Hematopoietic multipotent progenitor cell treated with erythropoietin and hydrocortisone succinate and interleukin-3 and kit ligand, for 6 days (in vitro differentiated cells): ENCODE data around the gene ASB8.

Experiments
- DNase-seq: peaks from one replicate; pipeline ENCODE4 v3.0.0-alpha.2; 2015

Gene ASB8, protein sequence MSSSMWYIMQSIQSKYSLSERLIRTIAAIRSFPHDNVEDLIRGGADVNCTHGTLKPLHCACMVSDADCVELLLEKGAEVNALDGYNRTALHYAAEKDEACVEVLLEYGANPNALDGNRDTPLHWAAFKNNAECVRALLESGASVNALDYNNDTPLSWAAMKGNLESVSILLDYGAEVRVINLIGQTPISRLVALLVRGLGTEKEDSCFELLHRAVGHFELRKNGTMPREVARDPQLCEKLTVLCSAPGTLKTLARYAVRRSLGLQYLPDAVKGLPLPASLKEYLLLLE

DNA sequence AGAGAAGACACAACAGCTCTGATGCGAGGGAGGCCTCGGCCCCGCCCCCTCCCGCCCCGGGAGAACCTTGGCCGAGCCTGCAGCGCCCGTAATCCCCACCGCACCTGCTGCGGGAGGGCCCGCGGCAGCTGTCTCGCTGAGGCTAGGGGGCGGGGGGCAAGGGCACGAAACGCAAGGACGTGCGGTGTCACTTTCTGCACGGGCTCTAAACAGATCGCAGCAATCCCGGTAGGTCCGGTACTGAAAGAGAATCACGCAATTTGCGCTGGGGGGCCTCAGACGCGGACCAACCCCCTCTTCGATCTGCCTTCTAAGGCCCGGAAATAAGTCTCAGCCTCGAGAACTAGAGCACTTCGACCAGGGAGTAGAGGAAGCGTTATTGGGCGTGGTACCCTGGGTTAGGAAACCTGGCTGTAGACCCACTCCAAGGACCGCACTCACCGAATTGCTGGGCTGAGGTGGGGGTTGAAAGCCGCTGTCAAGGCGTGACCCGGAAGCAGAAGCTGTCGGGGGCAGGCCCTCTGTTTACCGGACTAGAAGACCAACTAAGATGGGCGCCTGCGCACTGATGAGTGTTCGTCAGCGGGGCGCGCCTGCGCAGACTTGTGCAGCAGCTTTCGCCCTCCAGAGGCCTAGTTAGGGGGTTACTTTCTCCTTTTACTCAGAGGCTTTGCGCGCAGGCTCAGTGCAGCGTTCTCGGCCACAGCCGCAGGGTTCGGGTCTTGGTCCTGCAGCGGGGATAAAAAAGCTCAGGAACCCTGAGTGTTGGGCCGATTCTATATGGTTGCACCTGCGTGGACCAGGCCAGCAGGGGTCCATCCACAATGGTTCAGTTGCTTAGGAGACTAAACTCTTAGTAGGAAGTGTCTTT, at the start of gene ASB8:
Gene ASB8 (minus strand): TSS at position 498 of the 871 bp plus-strand sequence. CDS start 4,019 bp downstream, outside the sequence.
- peak; percentile 100 for DNase-seq

DNA sequence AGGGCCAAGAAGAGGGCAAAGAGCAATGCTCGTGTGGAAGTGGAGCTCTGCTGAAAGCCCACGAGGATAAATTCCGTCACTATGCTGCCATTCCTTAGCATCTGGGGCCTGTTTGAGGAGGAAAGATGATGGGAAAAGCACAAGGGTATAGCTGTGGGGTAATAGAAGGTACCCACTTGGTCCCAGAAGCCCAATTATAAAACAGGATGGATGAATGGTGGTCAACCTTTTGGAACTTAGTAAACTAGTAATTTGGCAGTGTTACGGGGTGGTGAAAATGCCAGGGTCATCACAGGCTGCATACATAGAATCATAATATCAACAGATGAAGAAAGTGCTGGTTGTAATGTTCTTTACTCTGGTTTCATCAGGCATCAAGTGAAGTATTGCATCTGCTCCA, 45.9 kb upstream of the ASB8 start, which contains the start of gene OR10AD1:
Gene OR10AD1 (minus strand): TSS at position 101 of the 400 bp plus-strand sequence. CDS start 0 bp downstream, at position 101.
- no peak for DNase-seq

DNA sequence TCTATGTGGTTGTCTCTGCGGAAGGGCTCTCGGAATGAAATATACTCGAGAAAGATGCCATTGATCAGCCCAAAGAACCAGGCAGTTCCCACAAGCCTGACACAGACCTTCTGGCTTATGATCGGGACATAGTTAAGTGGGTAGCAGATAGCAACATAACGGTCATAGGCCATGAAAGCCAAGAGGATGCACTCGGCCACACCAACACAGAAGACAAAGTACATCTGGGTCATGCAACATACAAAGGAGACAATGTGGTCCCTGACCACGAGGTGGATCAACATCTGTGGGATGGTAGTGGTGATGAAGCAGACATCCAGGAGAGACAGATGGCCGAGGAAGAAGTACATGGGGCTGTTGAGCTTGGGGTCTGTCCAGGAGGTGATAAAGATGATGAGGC, 45.5 kb upstream of the ASB8 start:
- no peak for DNase-seq

DNA sequence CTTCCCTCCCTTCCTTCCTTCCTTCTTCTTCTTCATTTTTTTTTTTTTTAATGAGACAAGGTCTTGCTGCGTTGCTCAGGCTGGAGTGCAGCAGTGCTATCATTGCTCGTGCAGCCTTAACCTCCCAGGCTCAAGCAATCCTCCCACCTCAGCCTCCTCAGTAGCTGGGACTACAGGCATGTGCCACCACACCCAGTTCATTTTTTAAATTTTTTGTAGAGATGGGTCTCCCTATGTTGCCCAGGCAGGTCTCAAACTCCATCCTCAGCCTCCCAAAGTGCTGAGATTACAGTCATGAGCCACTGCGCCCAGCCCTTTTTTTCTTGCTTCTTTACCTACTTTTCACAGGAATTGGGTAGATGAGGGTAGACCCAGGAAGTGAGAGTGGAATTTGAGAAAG, 44.2 kb upstream of the ASB8 start:
- no peak for DNase-seq

DNA sequence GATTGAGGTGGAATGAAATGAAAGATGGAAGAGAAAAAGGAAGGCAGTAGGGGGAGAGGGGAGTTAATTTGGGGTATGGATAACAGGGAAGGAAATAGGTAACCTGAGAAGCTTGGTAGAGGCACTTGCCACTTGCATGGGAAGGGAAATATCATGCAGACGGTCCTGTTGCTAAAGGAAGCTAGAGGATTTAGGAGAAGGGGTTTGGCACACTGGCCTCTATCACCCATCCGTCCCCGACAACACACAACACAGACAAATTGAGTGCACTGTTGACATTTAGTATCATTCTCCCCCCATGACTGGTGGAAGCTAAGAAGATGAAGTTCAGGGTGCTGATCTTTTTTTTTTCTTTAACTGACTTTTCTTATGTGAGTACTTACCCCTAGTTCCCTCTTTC, 43.8 kb upstream of the ASB8 start:
- DNase-seq = no peak

DNA sequence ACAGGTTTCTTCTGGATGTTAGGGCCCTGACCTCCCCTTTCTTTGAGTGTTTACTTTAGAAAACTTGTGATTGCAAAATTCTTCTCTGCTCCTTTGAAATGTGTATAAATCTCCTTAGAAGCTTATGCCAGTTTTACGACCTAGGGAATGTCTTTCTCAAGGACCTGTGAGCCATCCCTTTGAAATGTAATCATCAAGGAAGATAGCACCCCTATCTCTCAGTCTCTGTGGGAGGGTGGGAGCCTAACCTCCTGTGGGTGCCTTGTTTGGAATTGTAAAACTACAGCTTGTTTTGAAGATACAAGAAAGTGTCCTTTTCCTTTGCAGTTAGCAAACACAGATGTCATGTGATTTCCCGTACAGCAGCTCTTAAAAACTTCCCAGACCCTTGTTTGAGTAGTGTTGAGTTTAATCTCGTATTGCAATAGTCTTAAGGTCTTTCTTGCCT, 42.5 kb upstream of the ASB8 start:
- no peak for DNase-seq

DNA sequence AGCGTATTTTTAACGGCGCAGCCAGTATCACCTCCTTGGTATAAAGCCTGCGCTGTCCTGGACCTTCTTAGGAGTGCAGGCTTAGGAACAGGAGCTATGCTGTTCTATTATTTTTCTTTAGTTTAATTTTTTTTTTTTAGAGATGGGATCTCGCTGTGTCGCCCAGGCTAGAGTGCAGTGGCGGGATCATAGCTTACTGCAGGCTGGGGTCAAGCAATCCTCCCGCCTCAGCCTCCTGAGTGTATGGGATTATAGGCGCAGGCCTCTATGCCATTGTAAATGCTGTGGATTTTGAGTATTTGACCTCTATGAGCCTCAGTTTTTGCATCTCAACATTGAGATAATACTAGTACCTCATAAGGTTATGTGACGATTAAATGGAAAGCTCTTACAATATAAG, 41.7 kb upstream of the ASB8 start:
- no peak for DNase-seq

DNA sequence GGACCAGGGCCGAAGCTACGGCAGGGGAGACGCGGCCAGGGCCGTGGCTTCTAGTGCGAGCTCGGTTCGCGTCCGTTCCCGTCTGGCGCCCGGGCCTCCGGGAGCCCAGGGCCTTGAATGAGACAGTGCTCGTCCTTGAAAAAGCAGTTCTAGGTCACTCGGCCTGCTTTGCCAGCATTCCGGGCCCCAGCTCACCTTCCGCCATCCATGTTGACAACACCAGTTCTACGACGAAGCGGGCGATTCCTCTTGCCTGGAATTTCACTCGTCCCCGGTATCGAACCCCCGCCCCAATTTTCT, 41.3 kb upstream of the ASB8 start:
- DNase-seq = peak; percentile 50

DNA sequence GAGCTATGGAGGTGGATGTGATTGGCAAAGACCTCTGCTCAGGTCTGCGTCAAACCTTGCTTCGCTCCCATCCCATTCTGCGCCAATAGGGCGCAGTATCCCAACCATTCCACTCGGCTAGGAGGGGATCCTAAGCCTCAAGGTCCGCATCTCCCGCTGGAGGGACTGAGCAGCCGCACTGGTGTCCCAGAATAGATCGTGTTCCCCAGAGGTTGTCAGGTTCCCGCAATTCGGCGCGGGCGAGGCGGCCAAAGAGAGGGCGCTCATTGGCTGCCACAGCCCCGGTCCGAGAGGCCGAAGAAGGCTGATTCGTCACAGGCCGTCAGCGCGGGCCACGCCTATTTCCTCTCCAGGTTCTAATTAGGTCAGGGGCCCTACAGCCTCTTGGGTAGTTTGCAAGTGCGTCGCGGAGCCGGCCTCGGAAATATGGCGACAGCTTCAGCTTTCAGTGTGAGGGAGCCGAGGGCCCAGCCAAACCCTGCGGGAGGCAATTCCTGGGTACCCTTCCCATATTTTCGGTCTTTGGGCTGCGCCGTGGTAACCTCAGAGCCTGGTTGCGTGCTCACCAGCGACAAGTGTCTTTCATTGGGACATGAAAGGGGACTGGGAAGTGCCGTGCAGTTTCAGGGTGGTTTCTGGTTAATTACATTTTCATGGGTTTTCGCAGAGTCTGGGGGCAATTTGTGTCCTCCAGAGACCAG, 40.8 kb upstream of the ASB8 start:
- peak; percentile 98 for DNase-seq

DNA sequence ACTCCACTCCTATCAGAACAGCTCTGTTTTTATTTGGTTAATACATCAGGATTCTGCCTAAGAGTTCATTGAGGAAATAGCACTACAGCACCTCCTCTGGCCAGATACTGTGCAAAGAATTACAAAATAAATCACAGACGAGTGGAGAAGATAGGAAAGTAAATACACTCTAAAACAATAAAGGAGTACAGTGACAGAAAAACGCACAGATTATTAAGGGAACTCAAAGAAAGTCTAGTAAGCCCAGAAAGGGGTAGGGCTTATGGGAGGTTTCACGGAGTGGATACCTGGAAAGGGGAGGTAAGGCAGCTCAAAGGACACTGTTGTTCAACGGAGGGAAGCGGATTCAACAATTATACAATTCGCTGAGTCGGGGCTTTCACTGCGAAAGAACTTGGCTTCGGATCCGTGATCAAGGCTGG, 40.2 kb upstream of the ASB8 start:
- peak; percentile 63 for DNase-seq

DNA sequence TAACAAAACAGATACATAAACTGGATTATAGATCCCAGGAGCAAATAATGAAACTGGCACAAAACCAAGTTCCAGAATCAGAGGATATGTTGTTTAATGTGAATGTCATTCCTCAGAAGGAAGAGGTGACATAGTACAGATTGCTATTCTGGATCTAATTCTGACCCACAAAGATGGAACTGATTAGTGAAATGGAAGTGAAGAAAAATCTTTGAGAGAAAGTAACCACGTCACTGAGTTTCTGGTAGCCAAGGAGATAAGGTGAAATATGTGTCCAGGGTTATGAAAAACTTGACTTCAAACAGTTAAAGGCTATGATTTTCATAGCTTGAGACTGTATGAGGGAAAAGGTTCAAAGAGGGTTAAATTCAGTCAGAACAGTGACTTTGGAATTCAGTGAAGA, 37.5 kb upstream of the ASB8 start:
- DNase-seq = no peak

DNA sequence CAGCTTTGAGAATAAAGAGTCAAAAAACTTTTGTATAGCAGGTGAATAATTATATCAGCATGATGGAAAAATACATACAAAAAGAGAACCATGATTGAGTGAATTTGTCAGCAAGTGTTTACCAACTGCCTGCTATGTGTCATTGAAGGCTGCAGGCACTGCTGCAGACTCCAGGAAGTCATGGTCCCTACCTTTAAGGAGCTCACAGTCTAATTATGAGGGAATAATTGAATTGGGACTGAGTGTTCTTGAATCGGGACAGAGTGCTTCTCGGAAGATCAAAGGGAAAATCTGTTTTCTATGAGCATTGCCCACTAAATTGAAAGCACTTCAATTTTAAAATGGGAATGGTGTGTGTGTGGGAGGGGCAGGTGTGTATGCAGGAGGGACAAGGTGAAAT, 36.3 kb upstream of the ASB8 start:
- no peak for DNase-seq

DNA sequence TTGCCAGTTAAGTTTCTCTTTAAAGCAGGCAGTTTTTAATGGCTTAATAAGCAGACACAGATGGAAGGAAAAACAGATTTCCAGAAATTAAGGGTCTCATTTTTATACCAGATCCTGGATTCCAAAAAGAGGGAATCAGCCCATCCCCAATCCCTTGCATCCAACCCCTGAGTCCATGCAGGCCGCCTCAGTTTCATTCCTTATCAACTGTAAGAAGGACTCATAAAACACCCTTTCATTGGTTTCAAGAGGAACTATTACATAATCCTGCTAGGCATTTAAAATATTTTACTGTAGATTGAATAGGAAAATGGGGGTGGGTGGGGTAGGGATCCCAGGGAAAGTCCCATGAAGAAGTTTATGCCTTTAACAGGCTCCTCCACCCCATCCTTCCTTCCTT, 35.5 kb upstream of the ASB8 start:
- DNase-seq = no peak

DNA sequence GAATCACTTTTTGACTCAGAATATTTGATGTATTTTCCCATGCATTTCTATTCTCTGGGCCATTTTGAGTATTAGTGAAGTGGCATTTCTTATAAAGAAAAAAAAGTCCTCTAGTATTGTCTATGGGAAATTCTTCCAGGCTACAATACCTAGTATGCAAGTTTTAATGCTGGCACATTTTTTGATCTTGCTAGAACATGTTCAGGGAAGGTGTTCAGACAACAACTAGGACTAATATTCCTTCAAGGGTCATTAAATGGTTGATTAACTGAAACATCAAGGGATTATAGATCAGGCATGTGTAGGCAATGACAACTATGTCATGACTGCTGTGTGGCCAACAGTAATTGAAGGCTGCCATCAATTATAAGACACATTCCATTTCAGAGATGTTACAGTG, 33.8 kb upstream of the ASB8 start:
- DNase-seq = no peak

DNA sequence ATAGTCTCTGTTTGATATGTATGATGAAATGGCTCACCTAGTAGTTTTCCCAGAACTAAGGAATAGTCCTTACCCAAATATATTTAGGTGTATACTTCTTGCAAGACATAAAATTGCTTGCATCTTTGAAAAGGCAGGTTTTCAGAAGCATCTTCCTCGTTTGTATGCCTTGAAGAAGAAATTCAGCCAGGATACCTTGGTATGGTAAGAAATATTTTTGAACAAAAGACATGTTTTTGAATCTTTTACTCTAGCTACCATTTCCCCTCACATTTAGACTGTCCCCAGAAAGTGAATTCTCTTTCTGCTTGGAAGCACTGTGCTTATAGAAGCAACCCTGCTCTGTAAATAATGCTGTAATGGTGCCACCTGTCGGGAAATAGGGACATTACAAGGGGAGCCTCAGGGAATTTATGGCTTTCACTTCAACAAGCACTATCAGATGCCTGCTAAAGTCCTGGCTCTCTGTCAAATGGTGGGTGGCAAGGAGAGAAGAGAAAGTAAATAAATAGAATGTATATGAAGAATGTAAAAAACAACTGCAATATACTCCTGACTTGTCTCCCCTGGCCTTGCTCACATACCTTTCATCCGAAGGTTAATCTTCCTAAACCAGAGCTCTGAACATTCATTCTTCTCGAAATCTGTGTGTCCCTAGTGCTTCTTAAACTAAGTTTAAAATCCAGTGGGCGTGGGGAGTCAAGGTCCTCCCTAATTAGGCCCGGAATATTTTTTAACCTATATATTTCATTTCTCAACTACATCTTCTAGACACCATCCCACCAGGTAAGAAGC, 32.2 kb upstream of the ASB8 start:
- DNase-seq = peak; percentile 82

DNA sequence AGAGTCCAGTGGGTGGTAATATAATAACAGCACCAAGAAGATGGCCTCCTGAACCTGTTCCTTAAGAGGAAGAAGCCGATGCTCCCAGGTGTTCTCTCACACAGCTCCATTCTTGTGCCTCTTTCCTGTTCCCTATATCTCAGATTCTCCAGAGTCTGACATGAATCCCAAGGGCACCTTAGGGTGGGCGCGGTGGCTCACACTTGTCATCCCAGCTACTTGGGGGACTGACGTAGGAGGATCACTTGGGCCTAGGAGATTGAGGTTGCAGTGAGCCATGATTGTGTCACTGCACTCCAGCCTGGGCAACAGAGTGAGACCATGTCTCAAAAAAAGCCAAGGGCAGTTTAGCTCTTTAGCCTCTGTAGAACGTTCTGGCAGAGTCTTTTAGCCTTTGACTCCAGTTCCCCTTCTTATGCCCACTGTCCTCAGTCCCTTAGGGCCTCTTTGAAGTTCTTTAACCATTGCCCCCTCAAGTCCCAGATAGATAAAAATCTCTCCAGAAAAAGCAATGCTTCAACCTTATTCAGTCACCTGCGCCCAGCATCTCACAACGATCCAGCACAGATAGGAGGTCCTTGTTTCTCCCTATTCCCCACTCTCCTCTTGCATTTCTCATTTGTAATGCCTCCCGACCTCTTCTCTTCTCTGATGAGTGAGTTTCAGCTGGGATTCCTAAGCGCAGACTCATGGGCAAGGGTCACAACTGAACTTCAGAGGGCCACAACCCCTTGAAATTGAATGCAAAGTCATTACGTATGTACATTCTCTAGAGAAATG, 30.8 kb upstream of the ASB8 start:
- no peak for DNase-seq

DNA sequence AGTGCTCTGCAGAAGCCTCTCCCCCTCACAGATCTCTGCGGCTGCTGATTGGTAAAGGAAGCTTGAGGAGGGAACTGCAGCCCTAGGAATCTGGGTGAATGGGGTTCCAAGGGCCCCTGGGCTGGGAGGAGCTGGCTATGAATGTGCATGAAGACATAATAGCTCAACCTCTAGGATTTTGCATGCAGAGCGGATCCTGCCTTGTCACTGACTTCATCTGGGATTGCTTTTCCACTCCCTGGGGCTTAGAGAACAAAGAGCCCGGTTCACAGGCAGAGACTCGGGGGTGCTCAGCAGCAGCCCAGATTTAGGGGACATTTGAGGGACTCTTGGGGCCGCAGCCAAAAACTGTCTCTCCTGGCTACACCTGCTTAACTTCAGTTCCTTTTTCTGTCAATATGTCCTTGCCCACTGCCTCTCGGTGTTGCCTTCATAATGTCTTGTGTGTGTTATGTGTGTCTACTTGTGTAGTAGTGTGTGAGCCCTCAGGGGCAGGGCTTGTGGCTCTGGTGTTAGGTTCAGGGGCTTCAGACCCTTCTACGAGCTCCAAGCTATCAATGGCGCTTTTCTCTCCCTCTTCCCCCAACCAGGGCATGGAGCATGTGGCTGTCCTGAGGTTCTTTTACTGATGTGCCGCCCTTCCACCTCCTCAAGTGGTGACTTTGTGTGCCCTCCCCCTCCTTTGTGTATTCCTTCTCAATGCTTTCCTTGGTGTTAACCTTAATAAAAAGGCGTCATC, 28.0 kb upstream of the ASB8 start:
- no peak for DNase-seq

DNA sequence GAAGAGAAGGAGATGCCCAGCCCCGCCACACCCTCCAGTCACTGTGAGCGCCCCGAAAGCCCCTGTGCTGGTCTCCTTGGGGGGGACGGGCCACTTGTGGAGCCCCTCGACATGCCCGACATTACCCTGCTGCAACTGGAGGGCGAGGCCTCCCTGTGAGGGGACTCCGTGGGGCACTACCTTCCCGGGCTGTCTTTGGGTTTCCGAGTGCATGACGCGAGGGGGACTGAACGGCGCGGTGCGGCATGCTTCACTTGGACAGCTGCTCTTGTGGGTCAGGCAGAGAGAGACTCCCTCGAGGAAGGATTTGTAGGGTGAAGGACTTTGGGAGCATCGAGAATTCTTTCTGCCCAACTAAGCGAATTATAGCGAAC, 27.2 kb upstream of the ASB8 start:
- no peak for DNase-seq

DNA sequence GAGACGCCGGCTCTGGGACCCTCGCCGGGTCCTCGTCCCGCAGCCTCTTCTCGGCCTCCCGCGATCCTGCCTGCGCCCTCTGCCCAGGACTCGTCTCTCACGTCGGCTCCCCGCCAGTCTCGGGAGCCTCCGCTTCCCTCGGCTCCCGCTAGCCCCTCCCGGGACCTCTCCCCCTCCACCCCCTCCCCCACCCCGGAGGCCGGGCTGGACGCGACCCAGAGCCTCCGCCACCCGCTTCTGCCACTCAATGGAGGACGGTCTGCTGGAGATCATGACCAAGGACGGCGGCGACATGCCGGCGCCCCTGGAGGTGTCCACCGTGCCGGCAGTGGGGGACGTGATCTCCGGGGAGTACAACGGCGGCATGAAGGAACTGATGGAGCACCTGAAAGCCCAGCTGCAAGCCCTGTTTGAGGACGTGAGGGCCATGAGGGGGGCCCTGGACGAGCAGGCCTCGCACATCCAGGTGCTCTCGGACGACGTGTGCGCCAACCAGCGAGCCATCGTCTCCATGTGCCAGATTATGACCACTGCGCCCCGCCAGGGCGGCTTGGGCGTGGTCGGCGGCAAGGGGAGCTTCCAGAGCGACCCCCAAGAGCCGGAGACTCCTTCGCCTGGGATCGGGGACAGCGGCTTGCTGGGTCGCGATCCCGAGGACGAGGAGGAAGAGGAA, 26.7 kb upstream of the ASB8 start:
- no peak for DNase-seq

DNA sequence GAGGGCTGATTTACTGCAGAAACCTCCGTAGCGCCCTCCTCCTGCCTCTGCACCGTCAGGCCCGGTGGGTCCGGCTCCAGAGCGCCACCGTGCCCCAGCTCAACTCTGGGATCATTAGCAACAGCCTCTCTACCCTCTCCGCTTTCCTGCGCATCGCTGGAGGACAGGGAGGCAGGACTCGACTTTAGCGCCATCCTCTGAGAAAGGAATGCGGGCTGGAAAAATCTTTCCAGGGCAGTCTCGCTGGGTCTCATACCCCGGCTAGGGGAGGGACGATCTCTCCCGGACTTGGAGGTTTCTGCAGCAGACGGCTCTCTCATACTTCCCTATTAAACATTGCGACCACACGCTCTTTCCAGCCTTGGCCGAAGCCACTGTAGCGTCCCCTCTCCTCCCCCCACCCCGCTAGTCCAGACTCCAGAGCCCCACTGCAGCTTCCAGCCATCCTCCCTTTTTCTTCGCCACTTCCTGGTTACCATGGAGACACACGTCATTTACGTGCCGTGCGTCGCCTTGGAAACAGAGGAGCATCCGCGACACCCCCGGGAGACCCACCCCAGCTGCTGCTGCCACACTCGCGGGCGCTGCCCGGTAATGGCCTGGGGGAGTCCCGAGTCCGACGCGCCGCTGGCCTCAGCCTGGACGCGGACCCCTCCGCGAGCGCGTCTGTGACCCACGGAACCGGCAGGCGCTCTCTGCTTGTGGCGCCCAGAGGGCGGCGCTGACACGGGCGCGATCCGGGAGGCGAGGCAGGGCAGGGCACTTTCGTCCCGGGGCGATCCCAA, 26.0 kb upstream of the ASB8 start, which contains the start of gene CCDC184:
Gene CCDC184 (plus strand): TSS at position 554 of the 785 bp plus-strand sequence. CDS start 479 bp downstream, outside the sequence.
- peak; percentile 77 for DNase-seq
